BLaER1 (cell line): Measurements from ENCODE around the gene MORN1.
A peak's percentile ranks its signal among the peaks of the same experiment; 100 is the strongest.

Experiments
- H3K27ac ChIP-seq: shearing (Covaris generic); formaldehyde crosslinking; 2 replicates; pipeline ENCODE4 v1.8.1; 2022
- H3K27me3 ChIP-seq: shearing (Covaris generic); formaldehyde crosslinking; 2 replicates; pipeline ENCODE4 v1.8.1; 2022
- H3K36me3 ChIP-seq: shearing (Covaris generic); formaldehyde crosslinking; 2 replicates; pipeline ENCODE4 v1.8.1; 2022
- H3K4me1 ChIP-seq: shearing (Covaris generic); formaldehyde crosslinking; 2 replicates; pipeline ENCODE4 v1.8.1; 2022
- H3K4me2 ChIP-seq: shearing (Covaris generic); formaldehyde crosslinking; 2 replicates; pipeline ENCODE4 v1.8.1; 2022
- H3K4me3 ChIP-seq: shearing (Covaris generic); formaldehyde crosslinking; 2 replicates; pipeline ENCODE4 v1.8.1; 2022
- H3K9ac ChIP-seq: shearing (Covaris generic); formaldehyde crosslinking; 2 replicates; pipeline ENCODE4 v1.8.1; 2022
- H3K9me3 ChIP-seq: shearing (Covaris generic); formaldehyde crosslinking; 2 replicates; pipeline ENCODE4 v1.8.1; 2022
- H4K20me1 ChIP-seq: shearing (Covaris generic); formaldehyde crosslinking; 2 replicates; pipeline ENCODE4 v1.8.1; 2022
- Cebpa-rat ChIP-seq: shearing (Covaris generic); IDR thresholded peaks from 2 replicates; pipeline ENCODE4 v1.8.1; 2022

MORN1 gene

DNA sequence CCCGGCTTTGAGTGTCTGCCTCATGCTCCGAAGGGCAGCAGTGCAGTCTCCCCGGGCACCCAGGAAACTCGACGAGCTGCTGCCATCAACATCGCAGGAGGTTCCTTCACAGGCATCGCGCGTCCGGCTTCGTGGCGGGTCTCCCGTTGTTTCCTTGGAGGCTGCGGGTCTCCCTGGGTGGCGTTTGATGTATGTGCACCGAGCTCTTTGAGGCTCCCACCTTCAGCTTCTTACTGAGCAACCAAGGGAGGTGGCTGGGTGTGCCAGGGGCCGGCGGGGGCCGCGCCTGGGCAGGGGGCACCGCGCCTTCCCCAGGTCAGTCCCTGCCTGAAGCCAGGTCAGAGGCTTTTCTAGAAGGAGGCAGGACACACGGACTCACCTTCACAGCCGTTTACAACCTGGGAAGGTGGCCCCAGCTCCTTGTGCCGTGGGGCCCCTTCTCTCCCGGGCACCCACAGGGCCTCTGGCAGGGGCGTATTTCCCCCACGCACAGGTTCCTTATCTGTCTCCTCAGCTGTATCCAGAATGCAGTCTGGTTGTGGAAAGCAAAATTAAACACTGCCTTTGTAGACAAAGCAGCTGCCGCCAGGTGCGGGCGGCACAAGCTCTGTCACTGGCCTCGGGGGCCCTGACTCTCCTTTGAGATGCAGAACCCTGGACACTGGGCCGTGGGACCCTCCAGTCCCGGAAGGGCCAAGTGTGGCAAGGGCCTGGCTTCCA is 42.7 kb upstream of the MORN1 start:
- no peak for TF ChIP-seq Cebpa-rat
- no peaks in the 10 kb centered on the region for H3K36me3 ChIP-seq
- no peaks in the 10 kb centered on the region for H3K9me3 ChIP-seq
- H4K20me1 ChIP-seq, result no peaks in the 10 kb centered on the region
- no peak overlapping the region for H3K9ac ChIP-seq
- H3K4me3 ChIP-seq, result no peak overlapping the region
- no peak overlapping the region for H3K27ac ChIP-seq
- H3K4me1 ChIP-seq, result peaks cover 94% of the 10 kb centered on the region
- H3K27me3 ChIP-seq, result peaks cover 18% of the 10 kb centered on the region
- H3K4me2 ChIP-seq, result peak overlapping the region; percentile 43; the same call in 1 of the 2 replicates

DNA sequence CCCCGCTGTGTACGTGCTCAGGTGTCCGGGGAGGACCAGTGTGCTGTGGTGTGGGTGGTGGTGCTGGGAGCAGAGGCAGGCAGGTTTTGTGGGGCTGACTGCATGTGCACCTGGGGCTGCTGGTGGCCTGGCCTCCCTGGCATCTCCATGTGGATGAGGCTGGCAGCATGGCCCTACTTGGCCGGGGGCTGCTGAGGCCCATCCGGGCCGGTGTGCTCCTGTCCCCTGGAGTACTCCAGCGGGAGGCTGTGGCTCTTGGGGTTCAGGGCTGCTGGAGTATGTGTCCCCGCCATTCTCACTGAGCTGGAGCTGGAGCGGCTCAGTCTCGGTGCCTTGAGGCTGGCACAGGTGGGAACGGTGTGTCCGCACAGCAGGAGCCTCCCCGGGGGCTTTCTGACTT is 41.8 kb upstream of the MORN1 start:
- H3K4me1 ChIP-seq, result peaks cover 94% of the 10 kb centered on the region
- H4K20me1 ChIP-seq, result no peaks in the 10 kb centered on the region
- H3K9ac ChIP-seq, result no peak overlapping the region
- peaks cover 18% of the 10 kb centered on the region for H3K27me3 ChIP-seq
- 0 out of 2 replicates have a peak overlapping the region, but pooled peaks have one; percentile 84 for H3K4me2 ChIP-seq
- no peak for TF ChIP-seq Cebpa-rat
- no peak overlapping the region for H3K4me3 ChIP-seq
- H3K27ac ChIP-seq, result no peak overlapping the region
- H3K9me3 ChIP-seq, result no peaks in the 10 kb centered on the region
- no peaks in the 10 kb centered on the region for H3K36me3 ChIP-seq

DNA sequence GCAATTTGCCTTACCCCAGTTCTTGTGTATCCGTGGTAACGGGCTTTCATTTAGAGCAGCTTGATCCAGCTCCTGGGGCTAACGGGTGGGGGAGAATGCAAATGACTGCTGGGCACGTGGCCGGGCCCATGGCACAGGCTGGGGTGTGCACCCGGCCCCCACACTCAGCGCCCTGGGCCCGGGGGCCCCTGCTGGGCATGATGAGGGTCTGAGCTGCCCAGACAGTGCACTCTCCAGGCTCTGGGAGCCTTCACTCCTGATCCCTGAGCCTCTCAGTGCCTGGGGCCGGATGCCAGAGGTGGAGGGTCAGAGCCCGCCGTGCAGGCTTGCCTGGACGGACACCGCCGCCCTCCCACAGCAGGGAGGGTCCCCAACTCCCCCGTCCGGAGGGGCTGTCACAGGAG is 41.1 kb upstream of the MORN1 start:
- H3K4me3 ChIP-seq, result no peak overlapping the region
- H3K4me2 ChIP-seq, result peak overlapping the region; percentile 84
- no peak for TF ChIP-seq Cebpa-rat
- peaks cover 18% of the 10 kb centered on the region for H3K27me3 ChIP-seq
- no peaks in the 10 kb centered on the region for H3K36me3 ChIP-seq
- H3K9ac ChIP-seq, result no peak overlapping the region
- no peaks in the 10 kb centered on the region for H4K20me1 ChIP-seq
- no peaks in the 10 kb centered on the region for H3K9me3 ChIP-seq
- peaks cover 91% of the 10 kb centered on the region for H3K4me1 ChIP-seq
- H3K27ac ChIP-seq, result no peak overlapping the region

DNA sequence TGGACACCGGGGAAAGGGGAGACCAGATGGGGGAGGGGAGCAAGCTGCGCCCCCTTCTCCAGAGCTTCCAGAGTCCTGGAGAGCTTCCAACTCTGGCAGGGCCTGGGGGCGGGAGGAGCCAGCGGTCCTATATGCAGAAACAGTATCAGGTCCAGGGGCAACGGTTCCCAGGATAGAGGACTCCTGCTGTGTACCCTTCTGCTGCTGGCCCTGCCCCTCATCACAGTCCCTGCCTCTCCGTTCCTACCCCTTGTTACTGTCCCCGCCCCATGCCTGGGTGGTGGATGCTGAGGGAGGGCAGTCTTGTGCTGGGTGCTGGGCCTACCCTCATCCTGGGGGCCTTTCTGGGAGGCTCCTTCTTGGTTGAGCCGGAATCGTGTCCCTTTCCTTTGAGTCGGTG is 40.2 kb upstream of the MORN1 start:
- Histone ChIP-seq H3K9ac (no peak overlapping the region), H3K27ac (no peak overlapping the region), H3K9me3 (no peaks in the 10 kb centered on the region), H3K27me3 (peaks cover 18% of the 10 kb centered on the region), H3K36me3 (no peaks in the 10 kb centered on the region), H4K20me1 (no peaks in the 10 kb centered on the region), H3K4me3 (no peak overlapping the region), H3K4me2 (peak overlapping the region; percentile 84), H3K4me1 (peaks cover 87% of the 10 kb centered on the region)
- no peak for TF ChIP-seq Cebpa-rat

DNA sequence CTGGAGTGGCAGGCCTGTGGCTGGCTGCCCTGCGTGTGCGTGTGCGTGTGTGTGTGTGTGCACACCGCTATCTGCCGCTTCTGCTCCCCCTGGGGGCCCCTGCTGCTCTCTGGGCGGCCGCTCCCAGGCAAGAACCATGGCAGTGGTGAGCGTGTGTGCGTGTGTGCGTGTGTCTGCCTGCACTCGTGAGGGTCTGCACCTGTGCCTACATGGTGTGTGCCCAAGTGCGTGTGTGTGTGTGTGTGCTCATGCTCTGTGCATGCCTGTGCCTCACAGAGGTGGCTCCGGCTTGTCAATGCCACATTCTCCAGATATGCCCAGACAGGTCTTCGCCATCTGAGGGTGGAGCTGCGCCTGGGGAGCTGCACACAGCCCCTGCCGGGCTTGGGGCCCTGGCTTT is 39.7 kb upstream of the MORN1 start:
- no peak overlapping the region for H3K27ac ChIP-seq

DNA sequence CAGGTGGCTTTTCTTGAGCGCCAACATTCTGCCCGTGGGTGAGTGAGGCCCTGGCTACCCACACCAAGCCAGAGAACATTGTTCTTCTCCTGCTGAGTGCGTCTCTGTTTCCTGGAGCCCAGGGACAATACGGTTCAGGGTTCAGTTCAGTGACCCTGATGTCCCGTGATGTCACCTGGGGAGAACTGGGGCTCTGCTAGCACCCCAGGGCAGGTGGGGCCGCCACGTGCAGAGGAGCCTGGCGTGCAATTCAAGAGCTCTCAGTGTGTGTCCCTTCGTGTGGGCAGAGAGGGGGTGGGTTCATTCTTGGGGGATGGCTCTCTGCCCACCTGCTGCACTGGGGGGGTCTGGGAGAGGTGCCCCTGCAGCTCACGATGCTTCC is 39.2 kb upstream of the MORN1 start:
- Histone ChIP-seq H3K4me1 (peaks cover 87% of the 10 kb centered on the region), H3K36me3 (no peaks in the 10 kb centered on the region), H3K4me3 (no peak overlapping the region), H3K9me3 (no peaks in the 10 kb centered on the region), H3K27me3 (peaks cover 18% of the 10 kb centered on the region), H3K27ac (no peak overlapping the region; the same call in 1 of the 2 replicates), H3K9ac (no peak overlapping the region), H4K20me1 (no peaks in the 10 kb centered on the region), H3K4me2 (peak overlapping the region; percentile 84)
- TF ChIP-seq Cebpa-rat, result no peak

More for the DNA sequence above, 39.7 kb upstream of the MORN1 start:
- peaks cover 18% of the 10 kb centered on the region for H3K27me3 ChIP-seq
- H3K4me2 ChIP-seq, result peak overlapping the region; percentile 84
- no peaks in the 10 kb centered on the region for H3K36me3 ChIP-seq
- no peaks in the 10 kb centered on the region for H3K9me3 ChIP-seq
- no peak for TF ChIP-seq Cebpa-rat
- H3K4me3 ChIP-seq, result no peak overlapping the region
- H3K9ac ChIP-seq, result no peak overlapping the region
- no peaks in the 10 kb centered on the region for H4K20me1 ChIP-seq
- peaks cover 89% of the 10 kb centered on the region for H3K4me1 ChIP-seq

DNA sequence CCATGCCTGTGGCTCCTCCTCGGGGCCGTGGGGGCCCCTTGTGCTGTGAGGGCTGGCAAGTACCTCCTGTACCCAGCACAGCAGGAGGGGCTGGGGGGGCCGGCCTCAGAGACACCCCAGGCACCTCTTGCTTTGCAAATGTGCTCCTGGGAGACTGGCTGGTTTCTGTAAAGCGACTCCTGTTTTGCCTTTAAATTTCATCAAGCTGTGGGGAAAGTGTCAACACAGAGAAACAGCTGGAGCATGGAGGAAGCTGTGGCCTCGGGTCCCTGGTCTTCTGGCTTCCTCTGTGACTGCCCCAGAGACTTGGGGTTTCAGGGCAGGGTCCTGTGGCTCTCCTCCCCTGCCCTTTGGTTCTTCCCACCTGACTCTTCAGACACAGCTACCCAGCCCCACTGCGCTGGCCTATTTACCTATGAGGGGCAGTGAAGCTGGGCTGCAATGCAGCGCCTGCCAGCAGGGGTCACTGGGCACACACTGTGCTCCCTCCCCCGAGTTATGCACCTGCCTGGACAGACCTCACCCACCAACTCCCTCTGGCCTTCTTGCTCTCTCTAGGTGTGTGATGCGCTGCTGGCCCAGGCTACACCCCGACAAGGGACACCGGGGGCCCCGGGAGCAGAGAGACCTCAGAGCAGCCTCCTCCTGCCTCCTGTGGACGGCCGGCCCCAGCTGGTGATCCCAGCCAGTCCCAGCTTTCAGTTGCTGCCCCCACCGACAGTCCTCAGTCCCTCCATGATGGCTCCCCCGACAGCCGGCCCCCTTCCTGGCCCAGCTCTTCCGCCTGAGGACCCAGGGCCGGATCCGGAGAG is 38.6 kb upstream of the MORN1 start:
- Histone ChIP-seq H4K20me1 (no peaks in the 10 kb centered on the region), H3K4me3 (0 out of 2 replicates have a peak overlapping the region, but pooled peaks have one; percentile 4), H3K4me2 (peak overlapping the region; percentile 84), H3K9me3 (no peaks in the 10 kb centered on the region), H3K27me3 (peaks cover 18% of the 10 kb centered on the region), H3K9ac (peak overlapping the region; percentile 30; the same call in 1 of the 2 replicates), H3K36me3 (no peaks in the 10 kb centered on the region), H3K4me1 (peaks cover 81% of the 10 kb centered on the region), H3K27ac (peak overlapping the region; percentile 67)
- no peak for TF ChIP-seq Cebpa-rat

DNA sequence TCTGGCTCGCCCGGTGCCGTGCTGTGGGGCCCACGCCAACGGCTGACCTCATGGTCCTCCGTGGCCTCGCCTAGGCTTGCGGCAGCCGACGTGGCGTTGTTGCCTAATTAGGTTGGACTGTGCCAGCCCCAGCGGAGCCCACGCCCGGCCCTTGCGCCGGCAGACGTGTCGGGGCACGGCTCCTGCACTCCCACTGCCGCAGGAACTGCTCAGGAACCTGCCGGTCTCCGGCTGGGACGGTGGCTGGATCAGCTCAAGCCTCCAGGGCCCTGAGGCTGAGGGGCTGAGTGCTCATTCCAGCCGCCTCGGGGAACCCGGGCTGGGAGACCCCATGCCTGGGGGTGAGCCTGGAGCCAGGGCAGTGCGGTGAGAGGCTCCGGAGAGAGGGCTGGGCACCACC is 37.1 kb upstream of the MORN1 start:
- no peak for TF ChIP-seq Cebpa-rat
- H3K27me3 ChIP-seq, result peaks cover 8% of the 10 kb centered on the region

DNA sequence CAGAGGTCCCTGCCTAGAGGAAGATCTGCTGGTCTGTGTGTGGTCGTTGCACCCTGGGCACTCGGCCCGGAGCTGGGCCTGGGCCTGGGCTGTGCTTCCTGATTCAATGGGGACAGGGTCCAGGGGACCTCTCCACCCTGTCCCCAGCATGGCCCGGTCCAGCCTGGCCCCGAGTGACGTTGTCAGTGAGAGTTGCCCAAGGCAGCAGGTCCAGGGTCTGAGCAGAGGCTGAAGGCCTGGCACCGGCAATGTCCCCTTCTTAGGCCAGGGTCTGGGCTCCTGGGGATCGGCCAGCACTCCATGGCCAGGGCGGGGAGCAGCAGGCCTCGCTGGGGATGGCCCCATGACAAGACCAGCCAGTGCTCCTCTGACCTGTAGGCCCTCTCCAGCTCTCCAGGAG is 36.6 kb upstream of the MORN1 start:
- 0 out of 2 replicates have a peak overlapping the region, but pooled peaks have one; percentile 9 for H3K4me2 ChIP-seq
- no peak for TF ChIP-seq Cebpa-rat
- peaks cover 3% of the 10 kb centered on the region; the same call in 1 of the 2 replicates for H3K27me3 ChIP-seq
- 0 out of 2 replicates have a peak overlapping the region, but pooled peaks have one; percentile 13 for H3K27ac ChIP-seq
- peaks cover 5% of the 10 kb centered on the region for H3K9me3 ChIP-seq
- H3K36me3 ChIP-seq, result no peaks in the 10 kb centered on the region
- H3K4me1 ChIP-seq, result peaks cover 67% of the 10 kb centered on the region
- H3K4me3 ChIP-seq, result no peak overlapping the region
- H4K20me1 ChIP-seq, result no peaks in the 10 kb centered on the region
- H3K9ac ChIP-seq, result no peak overlapping the region

More for the DNA sequence above, 37.1 kb upstream of the MORN1 start:
- peak overlapping the region; percentile 67; the same call in 1 of the 2 replicates for H3K27ac ChIP-seq
- no peak overlapping the region for H3K9ac ChIP-seq
- H3K4me3 ChIP-seq, result no peak overlapping the region
- H3K4me1 ChIP-seq, result peaks cover 72% of the 10 kb centered on the region
- H3K36me3 ChIP-seq, result no peaks in the 10 kb centered on the region
- H3K4me2 ChIP-seq, result peak overlapping the region; percentile 84
- no peaks in the 10 kb centered on the region for H4K20me1 ChIP-seq
- no peaks in the 10 kb centered on the region for H3K9me3 ChIP-seq

DNA sequence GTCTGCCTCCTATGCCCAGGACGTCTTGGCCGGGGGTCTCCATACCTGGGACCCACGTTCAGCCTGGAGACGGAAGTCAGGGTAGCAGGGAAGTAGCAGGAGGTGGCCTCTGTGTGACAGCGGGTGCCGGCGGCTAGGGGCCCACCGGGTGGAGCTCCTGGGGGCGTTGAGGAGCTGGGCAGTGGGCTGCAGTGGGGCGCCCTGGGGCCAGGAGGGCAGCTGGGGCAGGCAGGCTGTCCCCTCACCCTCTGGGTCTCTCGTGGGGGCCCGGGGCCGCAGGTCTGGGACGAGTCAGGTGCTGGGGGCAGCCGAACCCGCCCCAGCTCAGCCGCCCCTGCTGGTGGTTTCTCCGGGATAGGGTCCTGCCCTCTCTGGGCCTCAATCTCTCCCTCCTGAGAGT is 35.7 kb upstream of the MORN1 start:
- H3K4me2 ChIP-seq, result no peak overlapping the region
- no peaks in the 10 kb centered on the region for H4K20me1 ChIP-seq
- no peak for TF ChIP-seq Cebpa-rat
- H3K36me3 ChIP-seq, result no peaks in the 10 kb centered on the region
- no peaks in the 10 kb centered on the region for H3K27me3 ChIP-seq
- H3K4me1 ChIP-seq, result peaks cover 58% of the 10 kb centered on the region
- H3K27ac ChIP-seq, result no peak overlapping the region
- no peak overlapping the region for H3K4me3 ChIP-seq
- peaks cover 11% of the 10 kb centered on the region for H3K9me3 ChIP-seq
- no peak overlapping the region for H3K9ac ChIP-seq
